Skeletal muscle tissue (tissue), 4 donors: ENCODE measurements around the gene CASKIN1. TPM values are rescaled to one million over a fixed set of nuclear protein-coding genes. Genes with fewer than 3 reads are reported as not detected.
"Not testable (repeated sequence)": the region's sequence is repeated elsewhere in the genome, so short reads cannot be mapped to it uniquely, and the experiment has no call there.

Experiments
- H3K27ac ChIP-seq: one replicate; pipeline ENCODE4 v1.7.0; 2013; ENCODE audit warnings: mild to moderate bottlenecking, low read depth, low read length, inconsistent platforms
- H3K27me3 ChIP-seq, 3 donors: one replicate each; pipeline ENCODE4 v1.7.0; 2013; ENCODE audit warnings: low read length in 3 of 3; ENCODE audit not compliant: control insufficient read depth in 3 of 3, insufficient read depth in 3 of 3
- H3K36me3 ChIP-seq, 3 donors: one replicate each; pipeline ENCODE4 v1.7.0; 2013; ENCODE audit warnings: low read length in 3 of 3; ENCODE audit not compliant: control insufficient read depth in 3 of 3, insufficient read depth in 3 of 3
- H3K4me1 ChIP-seq, 3 donors: one replicate each; pipeline ENCODE4 v1.7.0; 2013; ENCODE audit warnings: low read length in 3 of 3, mild to moderate bottlenecking in 3 of 3; ENCODE audit not compliant: control insufficient read depth in 3 of 3, insufficient read depth in 3 of 3
- H3K4me3 ChIP-seq, 3 donors: one replicate each; pipeline ENCODE4 v1.7.0; 2013; ENCODE audit warnings: low read length in 3 of 3
- H3K9ac ChIP-seq, 3 donors: one replicate each; pipeline ENCODE4 v1.7.0; 2013; ENCODE audit warnings: low read length in 3 of 3, mild to moderate bottlenecking in 3 of 3, moderate library complexity in 2 of 3, low read depth in 1 of 3
- H3K9me3 ChIP-seq, 3 donors: one replicate each; pipeline ENCODE4 v1.7.0; 2013; ENCODE audit warnings: low read length in 3 of 3; ENCODE audit not compliant: control insufficient read depth in 3 of 3
- total RNA-seq: library from RNA; depleted of rRNA; stranded (reverse); fragments of >200 nt; gene quantifications from one replicate; pipeline ENCODE4 v1.2.3, GENCODE V29; 2014
- donor health status: Osteomylitis.

Gene CASKIN1
- total RNA-seq, result 0.52 TPM

- no peak within 1 kb of the TSS for H3K4me3 ChIP-seq
- peaks cover 0 to 11% (median 5%) of the 10 kb centered on the region in 3 donors for H3K4me1 ChIP-seq
- peak within 1 kb of the TSS in 1 of 3 donors; percentile 16 for H3K9ac ChIP-seq
- H3K27me3 ChIP-seq, result peaks cover 38 to 41% (median 41%) of the 10 kb centered on the region in 3 donors
- H3K9me3 ChIP-seq, result no peaks in the 10 kb centered on the region
- H3K27ac ChIP-seq, result no peak within 1 kb of the TSS
- H3K36me3 ChIP-seq, result no peaks in the 10 kb centered on the region
Observed at GRCh38 chr16:2196162-2196980, at the start of gene CASKIN1. Gene CASKIN1, minus strand, starts transcription at chr16:2196605. Its CDS starts 173 bp downstream, at chr16:2196432.

GRCh38 chr16:2244926-2245795 is 48.8 kb upstream of the CASKIN1 start:
- Histone ChIP-seq H3K9me3 (no peaks in the 10 kb centered on the region), H3K36me3 (peaks cover 48 to 52% (median 48%) of the 10 kb centered on the region in 3 donors), H3K4me1 (peaks cover under 1 to 2% (median 1%) of the 10 kb centered on the region in 3 donors), H3K9ac (no peak overlapping the region), H3K27ac (no peak overlapping the region), H3K27me3 (no peaks in the 10 kb centered on the region), H3K4me3 (no peak overlapping the region)

GRCh38 chr16:2244301-2244700 is 47.9 kb upstream of the CASKIN1 start:
- no peak overlapping the region for H3K27ac ChIP-seq
- H3K4me3 ChIP-seq, result no peak overlapping the region
- H3K9me3 ChIP-seq, result no peaks in the 10 kb centered on the region
- peaks cover 53 to 57% (median 55%) of the 10 kb centered on the region in 3 donors for H3K36me3 ChIP-seq
- H3K9ac ChIP-seq, result no peak overlapping the region
- H3K27me3 ChIP-seq, result no peaks in the 10 kb centered on the region
- H3K4me1 ChIP-seq, result no peaks in the 10 kb centered on the region

- no peak overlapping the region for H3K4me3 ChIP-seq
- H3K27me3 ChIP-seq, result no peaks in the 10 kb centered on the region
- H3K27ac ChIP-seq, result no peak overlapping the region
- H3K36me3 ChIP-seq, result peaks cover 51 to 58% (median 57%) of the 10 kb centered on the region in 3 donors
- H3K9me3 ChIP-seq, result no peaks in the 10 kb centered on the region
- H3K4me1 ChIP-seq, result no peaks in the 10 kb centered on the region
- no peak overlapping the region for H3K9ac ChIP-seq
Observed at GRCh38 chr16:2243781-2244180, 47.4 kb upstream of the CASKIN1 start.

GRCh38 chr16:2243031-2243528 is 46.7 kb upstream of the CASKIN1 start:
- no peaks in the 10 kb centered on the region for H3K9me3 ChIP-seq
- H3K9ac ChIP-seq, result peak overlapping the region in 1 of 3 donors; percentile 8
- no peak overlapping the region for H3K27ac ChIP-seq
- no peaks in the 10 kb centered on the region for H3K27me3 ChIP-seq
- H3K36me3 ChIP-seq, result peaks cover 49 to 58% (median 55%) of the 10 kb centered on the region in 3 donors
- no peak overlapping the region for H3K4me3 ChIP-seq
- no peaks in the 10 kb centered on the region for H3K4me1 ChIP-seq

- Histone ChIP-seq H3K27ac (no peak overlapping the region), H3K9ac (peak overlapping the region in 1 of 3 donors; percentile 8), H3K36me3 (peaks cover 49 to 58% (median 55%) of the 10 kb centered on the region in 3 donors), H3K27me3 (peaks cover 0 to 3% (median 2%) of the 10 kb centered on the region in 3 donors), H3K4me3 (no peak overlapping the region), H3K9me3 (no peaks in the 10 kb centered on the region), H3K4me1 (no peaks in the 10 kb centered on the region)
Observed at GRCh38 chr16:2242598-2242997, 46.2 kb upstream of the CASKIN1 start.

GRCh38 chr16:2240331-2240730 is 43.9 kb upstream of the CASKIN1 start:
- H3K4me3 ChIP-seq, H3K27ac ChIP-seq, H3K9me3 ChIP-seq, H3K9ac ChIP-seq: not testable (repeated sequence)
- peaks cover 40 to 46% (median 43%) of the 10 kb centered on the region in 3 donors for H3K36me3 ChIP-seq
- H3K4me1 ChIP-seq, result peaks cover 12 to 15% (median 12%) of the 10 kb centered on the region in 3 donors
- H3K27me3 ChIP-seq, result peaks cover 12 to 23% (median 15%) of the 10 kb centered on the region in 3 donors

- peaks cover 12 to 15% (median 12%) of the 10 kb centered on the region in 3 donors for H3K4me1 ChIP-seq
- no peak overlapping the region for H3K27ac ChIP-seq
- H3K36me3 ChIP-seq, result peaks cover 39 to 45% (median 40%) of the 10 kb centered on the region in 3 donors
Observed at GRCh38 chr16:2238838-2239675, 42.7 kb upstream of the CASKIN1 start.

GRCh38 chr16:2238150-2238837 is 41.9 kb upstream of the CASKIN1 start:
- Histone ChIP-seq H3K9me3 (no peaks in the 10 kb centered on the region), H3K27me3 (peaks cover 12 to 26% (median 17%) of the 10 kb centered on the region in 3 donors), H3K9ac (no peak overlapping the region), H3K27ac (no peak overlapping the region), H3K36me3 (peaks cover 39 to 45% (median 41%) of the 10 kb centered on the region in 3 donors), H3K4me3 (no peak overlapping the region), H3K4me1 (peaks cover 12 to 15% (median 12%) of the 10 kb centered on the region in 3 donors)

More at GRCh38 chr16:2238838-2239675, 42.7 kb upstream of the CASKIN1 start:
- peaks cover 12 to 26% (median 17%) of the 10 kb centered on the region in 3 donors for H3K27me3 ChIP-seq
- H3K9me3 ChIP-seq, result no peaks in the 10 kb centered on the region
- H3K4me3 ChIP-seq, result no peak overlapping the region
- no peak overlapping the region for H3K9ac ChIP-seq
